ENCODE data around the gene ZFYVE27. TPM values are rescaled to one million over a fixed set of nuclear protein-coding genes. Genes with fewer than 3 reads are reported as not detected.

ZFYVE27 gene
- total RNA-seq, 4 donors from 2014 or later = 61.1 to 121 (median 89.3) TPM

- Histone ChIP-seq H3K36me3 (no peaks in the 10 kb centered on the region), H3K27ac (no peak overlapping the region), H3K9me3 (no peaks in the 10 kb centered on the region), H3K4me1 (peaks cover 0 to 16% (median 2%) of the 10 kb centered on the region in 4 donors), H3K4me3 (no peak overlapping the region), H3K27me3 (no peaks in the 10 kb centered on the region)
- TF ChIP-seq POLR2A (IDR thresholded peaks at IDR 0.05) (no peak), CTCF (IDR thresholded peaks at IDR 0.05) (no peak)
- DNase-seq = no peak
Observed at GRCh38 chr10:97784200-97784810, 47.4 kb downstream of the ZFYVE27 start.

GRCh38 chr10:97785231-97785630, 48.3 kb downstream of the ZFYVE27 start:
- Histone ChIP-seq H3K27me3 (no peaks in the 10 kb centered on the region), H3K4me1 (peaks cover 0 to 16% (median 2%) of the 10 kb centered on the region in 4 donors), H3K36me3 (no peaks in the 10 kb centered on the region), H3K27ac (no peak overlapping the region), H3K4me3 (no peak overlapping the region), H3K9me3 (no peaks in the 10 kb centered on the region)
- no peak for TF ChIP-seq CTCF (IDR thresholded peaks at IDR 0.05)
- TF ChIP-seq POLR2A (IDR thresholded peaks at IDR 0.05) = no peak
- DNase-seq = no peak

- DNase-seq = no peak
- no peaks in the 10 kb centered on the region for H3K27me3 ChIP-seq
- H3K4me3 ChIP-seq = no peak overlapping the region
- peaks cover 0 to 16% (median 2%) of the 10 kb centered on the region in 4 donors for H3K4me1 ChIP-seq
- H3K27ac ChIP-seq = no peak overlapping the region
- TF ChIP-seq POLR2A (IDR thresholded peaks at IDR 0.05) = no peak
- TF ChIP-seq CTCF (IDR thresholded peaks at IDR 0.05) = no peak
- H3K9me3 ChIP-seq = no peaks in the 10 kb centered on the region
- H3K36me3 ChIP-seq = no peaks in the 10 kb centered on the region
Observed at GRCh38 chr10:97785731-97786130, 48.8 kb downstream of the ZFYVE27 start.

- DNase-seq = peak in 2 of 3 donors; percentile 58 to 76
- Histone ChIP-seq H3K27me3 (no peaks in the 10 kb centered on the region), H3K9me3 (no peaks in the 10 kb centered on the region), H3K4me1 (peaks cover 0 to 4% (median 0%) of the 10 kb centered on the region in 4 donors), H3K36me3 (no peaks in the 10 kb centered on the region), H3K4me3 (peak overlapping the region in 2 of 4 donors; percentile 32 to 41), H3K27ac (peak overlapping the region in 3 of 4 donors; percentile 19 to 76 (median 25))
- TF ChIP-seq CTCF (IDR thresholded peaks at IDR 0.05) (no peak), POLR2A (IDR thresholded peaks at IDR 0.05) (peak; percentile 20 to 48)
Observed at GRCh38 chr10:97788552-97789442, 51.9 kb downstream of the ZFYVE27 start.

GRCh38 chr10:97789770-97790397, 53.0 kb downstream of the ZFYVE27 start:
- H3K4me3 ChIP-seq = no peak overlapping the region
- TF ChIP-seq CTCF (IDR thresholded peaks at IDR 0.05) (no peak), POLR2A (IDR thresholded peaks at IDR 0.05) (no peak)
- H3K27me3 ChIP-seq = no peaks in the 10 kb centered on the region
- H3K9me3 ChIP-seq = no peaks in the 10 kb centered on the region
- H3K36me3 ChIP-seq = no peaks in the 10 kb centered on the region
- no peak for DNase-seq
- no peak overlapping the region for H3K27ac ChIP-seq
- H3K4me1 ChIP-seq = peaks cover 0 to 4% (median 0%) of the 10 kb centered on the region in 4 donors

All from Peyer's patch (tissue), 4 donors.